ENCODE measurements around the gene KCTD15.

- TF ChIP-seq FOS (IDR thresholded peaks at IDR 0.05; ENCODE audit: borderline replicate concordance, extremely low read depth, insufficient read length), result no peak
- no peak for TF ChIP-seq SRF (IDR thresholded peaks at IDR 0.05; ENCODE audit: low read depth in 2 of 2, low read length in 2 of 2)
- TF ChIP-seq EZH2 (IDR thresholded peaks at IDR 0.05; ENCODE audit: borderline replicate concordance, control insufficient read depth, low read depth, low read length), result no peak
- no peak for TF ChIP-seq TARDBP (IDR thresholded peaks at IDR 0.05; ENCODE audit: borderline replicate concordance)
- no peak for TF ChIP-seq ZNF217 (IDR thresholded peaks at IDR 0.05)
- TF ChIP-seq RELA (IDR thresholded peaks at IDR 0.05; ENCODE audit: borderline replicate concordance, partially characterized antibody), result no peak
- no peak for TF ChIP-seq POLR2AphosphoS5 (IDR thresholded peaks at IDR 0.05; ENCODE audit: low read length)
Measured at GRCh38 chr19:33805840-33806433, 9.3 kb downstream of the KCTD15 start.

Data from GM12878 (cell line).